Measurements from ENCODE around the gene MAPK8IP2.

DNA sequence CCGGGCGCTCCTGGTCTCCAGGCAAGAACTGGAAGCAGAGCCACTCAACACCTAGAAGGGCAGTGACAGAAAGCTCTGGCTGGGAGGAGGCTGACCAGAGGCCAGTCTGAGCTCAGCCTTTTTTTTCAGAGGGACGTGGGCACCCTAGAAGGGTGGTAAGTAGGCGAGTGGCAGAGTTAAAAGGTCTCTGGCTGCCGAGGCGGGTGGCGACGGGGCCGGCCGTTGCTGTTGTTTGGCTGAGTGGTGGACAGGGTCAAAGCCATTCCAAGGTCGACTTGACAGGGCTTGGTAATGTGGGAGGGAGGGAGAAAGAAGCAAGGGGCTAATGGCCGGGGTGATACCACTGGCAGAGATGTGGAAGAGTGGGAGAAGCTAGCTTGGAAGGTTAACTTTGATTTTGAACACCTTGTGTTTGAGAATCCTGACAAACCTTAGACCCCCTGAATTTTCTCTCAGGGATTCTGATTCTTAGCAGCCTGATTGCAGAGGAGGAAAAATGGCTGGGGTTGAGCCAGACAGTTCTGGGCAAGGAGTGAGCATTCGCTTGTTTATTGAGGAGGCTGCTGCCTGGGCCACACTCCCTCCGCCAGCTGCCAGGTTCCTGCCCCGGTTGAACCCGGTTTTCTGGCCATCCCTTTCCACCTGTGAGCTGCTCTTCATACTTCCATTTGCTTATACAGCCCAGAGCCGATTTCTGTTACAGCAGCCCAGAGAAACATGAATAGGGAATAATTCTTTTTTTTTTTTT, 37.0 kb upstream of the MAPK8IP2 start:
- TF ChIP-seq POLR2AphosphoS5 (IDR thresholded peaks at IDR 0.05; ENCODE audit: low read depth, low read length) (no peak), TAF1 (IDR thresholded peaks at IDR 0.05; ENCODE audit: borderline replicate concordance, insufficient read depth, low read length) (no peak), REST (IDR thresholded peaks at IDR 0.05; ENCODE audit: insufficient read depth in 1 of 2, low read depth in 2 of 2, low read length in 2 of 2) (no peak)
